Heart left ventricle (tissue), 16 donors: ENCODE results near the gene FAHD2A. TPM values are rescaled to one million over a fixed set of nuclear protein-coding genes. Genes with fewer than 3 reads are reported as not detected.
"Not testable (repeated sequence)": the region's sequence is repeated elsewhere in the genome, so short reads cannot be mapped to it uniquely, and the experiment has no call there.

ENCODE experiments used
- ATAC-seq, 4 donors: fragments of 200-7000 bp; cut with Tn5 transposase; one replicate each; pipeline ENCODE4 v1.9.1; 2020 to 2022; ENCODE audit warnings: moderate library complexity in 4 of 4, mild to moderate bottlenecking in 3 of 4, moderate number of reproducible peaks in 1 of 4
- DNase-seq, 5 donors: peaks; one replicate each; pipeline ENCODE4 v3.0.0-alpha.2; 2020
- H3K27ac ChIP-seq, 12 donors: fragments of 200-600 bp; sonication (generic) in 4 of 12; one replicate each; pipeline versions ENCODE4 v1.5.0 to v1.8.0; 2016 to 2022; ENCODE audit warnings: mild to moderate bottlenecking in 2 of 12
- H3K27me3 ChIP-seq, 9 donors: fragments of 200-600 bp; sonication (generic) in 2 of 9; one replicate each; pipeline versions ENCODE4 v1.5.1 to v1.8.0; 2016 to 2022; ENCODE audit warnings: mild to moderate bottlenecking in 3 of 9
- H3K36me3 ChIP-seq, 9 donors: fragments of 200-600 bp; sonication (generic) in 2 of 9; one replicate each; pipeline versions ENCODE4 v1.5.0 to v1.8.0; 2018 to 2022; ENCODE audit warnings: mild to moderate bottlenecking in 2 of 9
- H3K4me1 ChIP-seq, 12 donors: fragments of 200-600 bp; sonication (generic) in 4 of 12; one replicate each; pipeline versions ENCODE4 v1.5.0 to v1.8.0; 2016 to 2022; ENCODE audit warnings: mild to moderate bottlenecking in 3 of 12
- H3K4me3 ChIP-seq, 12 donors: fragments of 200-600 bp; sonication (generic) in 4 of 12; one replicate each; pipeline versions ENCODE4 v1.5.0 to v1.8.0; 2017 to 2022; ENCODE audit warnings: mild to moderate bottlenecking in 9 of 12, moderate library complexity in 4 of 12
- H3K9me3 ChIP-seq, 12 donors: fragments of 200-600 bp; sonication (generic) in 4 of 12; one replicate each; pipeline versions ENCODE4 v1.5.0 to v1.8.0; 2016 to 2022; ENCODE audit warnings: mild to moderate bottlenecking in 1 of 12
- CTCF ChIP-seq, 12 donors: fragments of 200-600 bp; sonication (generic) in 4 of 12; IDR thresholded peaks; one replicate each; pipeline versions ENCODE4 v1.5.0 to v1.8.0; 2018 to 2022; ENCODE audit warnings: antibody characterized with exemption in 12 of 12, mild to moderate bottlenecking in 5 of 12
- POLR2A ChIP-seq, 2 donors: fragments of 450-650 bp; IDR thresholded peaks; one replicate each; pipeline ENCODE4 v1.6.1; 2017; ENCODE audit warnings: antibody characterized with exemption in 2 of 2, mild to moderate bottlenecking in 2 of 2, moderate library complexity in 2 of 2
- WGBS, 4 donors: extraction: QIAGEN DNeasy Blood & Tissue Kit in 2 of 4; methylation state at CpG; one replicate each; pipeline versions ENCODE4 v1.1.5 to v1.1.7; 2013 to 2018; 5-methylcytosine and 5-hydroxymethylcytosine counted together
- intact Hi-C, 10 donors: fragments of 100-400 bp; cut with DNase I; formaldehyde crosslinking; loops; one replicate each; pipeline versions ENCODE4 v1.11.1 to v1.14.2; 2022
- polyA plus RNA-seq, 2 donors: library from polyadenylated mRNA; stranded (reverse); fragments of 200-250 nt; gene quantifications; one replicate each; pipeline ENCODE4 v1.2.3, GENCODE V29; 2013
- total RNA-seq, 9 donors: library from RNA; depleted of rRNA in 2 of 9; stranded (reverse); fragments of >200 nt in 2 of 9; fragmentation: NEBNext Ultra II Directional in 3 of 9; extraction: Animal tissue kit (Norgen Biotek cat#: 25700) in 3 of 9; gene quantifications; one replicate each; pipeline versions ENCODE4 v1.1.0 to v1.2.4, GENCODE V29; 2016 to 2023
- donor health status: ischemic (EF 13 %, LVEDD 7.1; RV severe dilation, severe dysfunction).
- donor health status: healthy with polysubstance abuse.
- donor health status: DM: no; HTN: yes; CAD: no.
- donor health status: DM: no; HTN: no; CAD: no.
- donor health status: ischemic (EF 25% LVEDD 6.9; RV normal size, moderate dysfunction).
- donor health status: ischemic (EF 25% LVEDD 5.7; RV mildly dilated, moderate dysfunction).
- donor health status: healthy.
- donor health status: DM: yes; HTN: yes; CAD: no.
- donor health status: ischemic (EF 35%, LVEDD 5.7; RV mildly dilated, moderate dysfunction).
- donor health status: nonischemic (EF 11% LVEDD 7.7; RV severe dilation, severe dysfunction).
- donor health status: DM: yes; HTN: yes; CAD: no.
- donor health status: PGD.
- donor health status: ischemic (EF 29% LVEDD 5.4; RV normal size, mild dysfunction).
- donor health status: nonischemic (EF 23%, LVEDD 6.1; RV moderate dilation, normal function).

FAHD2A gene
- total and polyA plus RNA-seq, 11 donors = 26.2 to 51.7 (median 34.6) TPM

- ATAC-seq (peak in 1 of 4 donors; percentile 62), DNase-seq (no peak)
- 65 to 71% (median 67%) methylated on average over 11 to 21 of the region's 21 CpGs for WGBS, 4 donors
- Histone ChIP-seq H3K27ac (no peak overlapping the region), H3K36me3 (peaks cover 0 to 12% (median 0%) of the 10 kb centered on the region in 9 donors), H3K27me3 (no peaks in the 10 kb centered on the region), H3K4me1 (no peaks in the 10 kb centered on the region), H3K9me3 (peaks cover 0 to 7% (median 0%) of the 10 kb centered on the region in 12 donors), H3K4me3 (no peak overlapping the region)
- no peak for TF ChIP-seq CTCF (IDR thresholded peaks at IDR 0.05)
- TF ChIP-seq POLR2A (IDR thresholded peaks at IDR 0.05) = no peak
- intact Hi-C loops = no loop called here
These were observed 26.9 kb upstream of the FAHD2A start for GRCh38 chr2:95375532-95376150.

GRCh38 chr2:95376311-95377215 lies 25.9 kb upstream of the FAHD2A start:
- DNase-seq (no peak), ATAC-seq (no peak)
- no peak overlapping the region for H3K27ac ChIP-seq
- no peak overlapping the region for H3K4me3 ChIP-seq
- no peaks in the 10 kb centered on the region for H3K4me1 ChIP-seq
- TF ChIP-seq CTCF (IDR thresholded peaks at IDR 0.05) (no peak), POLR2A (IDR thresholded peaks at IDR 0.05) (no peak)
- 84 to 89% (median 87%) methylated on average over 21 to 22 of the region's 22 CpGs for WGBS, 4 donors
- H3K27me3 ChIP-seq = no peaks in the 10 kb centered on the region
- intact Hi-C loops = no loop called here
- no peaks in the 10 kb centered on the region for H3K9me3 ChIP-seq
- peaks cover 0 to 12% (median 0%) of the 10 kb centered on the region in 9 donors for H3K36me3 ChIP-seq

GRCh38 chr2:95377216-95378123 lies 25.0 kb upstream of the FAHD2A start:
- no peak overlapping the region for H3K27ac ChIP-seq
- 84 to 89% (median 86%) methylated on average over 8 to 17 of the region's 17 CpGs for WGBS, 4 donors
- no peak for DNase-seq
- no peak for TF ChIP-seq POLR2A (IDR thresholded peaks at IDR 0.05)
- TF ChIP-seq CTCF (IDR thresholded peaks at IDR 0.05) = no peak
- H3K4me3 ChIP-seq = no peak overlapping the region
- H3K27me3 ChIP-seq = no peaks in the 10 kb centered on the region
- no peak for ATAC-seq
- no peaks in the 10 kb centered on the region for H3K4me1 ChIP-seq
- H3K36me3 ChIP-seq = peaks cover 0 to 12% (median 0%) of the 10 kb centered on the region in 9 donors
- no peaks in the 10 kb centered on the region for H3K9me3 ChIP-seq
- intact Hi-C loops = no loop called here

- H3K4me1 ChIP-seq, H3K9me3 ChIP-seq, DNase-seq, H3K27ac ChIP-seq, ATAC-seq, intact Hi-C loops, H3K4me3 ChIP-seq, H3K27me3 ChIP-seq: not testable (repeated sequence)
- H3K36me3 ChIP-seq = peaks cover 0 to 12% (median 0%) of the 10 kb centered on the region in 9 donors
- WGBS, 4 donors = 95 to 98% (median 96%) methylated on average over 7 of the region's 7 CpGs
These were observed 24.2 kb upstream of the FAHD2A start for GRCh38 chr2:95378281-95378680.
